Esophagus squamous epithelium (tissue), 5 donors: ENCODE measurements around the gene AQP5. TPM values are rescaled to one million over a fixed set of nuclear protein-coding genes. Genes with fewer than 3 reads are reported as not detected.
A peak's percentile ranks its signal among the peaks of the same experiment; 100 is the strongest.

Experiments used
- DNase-seq: peaks from one replicate; lab custom pipeline; 2025; lab: John Stamatoyannopoulos, UW
- H3K27ac ChIP-seq, 4 donors: fragments of 200-600 bp; sonication (generic); one replicate each; pipeline ENCODE4 v1.5.1; 2016 to 2019; ENCODE audit warnings: mild to moderate bottlenecking in 1 of 4
- H3K27me3 ChIP-seq, 4 donors: fragments of 200-600 bp; sonication (generic); 1 replicate in 3 of 4; 2 replicates in 1 of 4; pipeline versions ENCODE4 v1.5.1 to v1.6.0; 2017 to 2021; ENCODE audit warnings: antibody characterized with exemption in 1 of 4
- H3K36me3 ChIP-seq, 3 donors: fragments of 200-600 bp; sonication (generic); one replicate each; pipeline ENCODE4 v1.5.1; 2016 to 2019
- H3K4me1 ChIP-seq, 3 donors: fragments of 200-600 bp; sonication (generic); one replicate each; pipeline ENCODE4 v1.5.1; 2017 to 2019
- H3K4me3 ChIP-seq, 4 donors: fragments of 200-600 bp; sonication (generic); 1 replicate in 3 of 4; 2 replicates in 1 of 4; pipeline ENCODE4 v1.5.1; 2016 to 2019; ENCODE audit warnings: mild to moderate bottlenecking in 2 of 4, moderate library complexity in 1 of 4
- H3K9me3 ChIP-seq, 3 donors: fragments of 200-600 bp; sonication (generic); one replicate each; pipeline ENCODE4 v1.5.1; 2016 to 2019
- CTCF ChIP-seq, 6 experiments: fragments of 450-650 bp in 4 of 6; fragments of 200-600 bp in 2 of 6; sonication (generic) in 2 of 6; IDR thresholded peaks; one replicate each; pipeline ENCODE4 v1.5.1; 2016 to 2019; ENCODE audit warnings: antibody characterized with exemption in 6 of 6, mild to moderate bottlenecking in 4 of 6, moderate library complexity in 4 of 6
- POLR2A ChIP-seq, 4 donors: fragments of 450-650 bp; IDR thresholded peaks; one replicate each; pipeline ENCODE4 v1.6.1; 2017; ENCODE audit warnings: antibody characterized with exemption in 4 of 4, mild to moderate bottlenecking in 4 of 4, moderate library complexity in 3 of 4
- WGBS, 2 donors: methylation state at CpG; one replicate each; pipeline ENCODE4 v1.1.5; 2018; 5-methylcytosine and 5-hydroxymethylcytosine counted together
- intact Hi-C: fragments of 100-400 bp; cut with DNase I; formaldehyde crosslinking; loops from one replicate; pipeline ENCODE4 v1.15.0; 2022
- total RNA-seq, 4 donors: library from RNA; depleted of rRNA; stranded (reverse); fragments of >200 nt; gene quantifications; one replicate each; pipeline ENCODE4 v1.1.0, GENCODE V29; 2016
- donor health status: DM: yes; HTN: yes; CAD: no.

AQP5 gene
- total RNA-seq, 4 donors from 2014 or later, result 4.7 to 42.2 (median 18.6) TPM

GRCh38 chr12:49925433-49926204 is 36.1 kb upstream of the AQP5 start:
- no peak for DNase-seq
- no peak for TF ChIP-seq CTCF (IDR thresholded peaks at IDR 0.05)
- TF ChIP-seq POLR2A (IDR thresholded peaks at IDR 0.05), result no peak

DNA sequence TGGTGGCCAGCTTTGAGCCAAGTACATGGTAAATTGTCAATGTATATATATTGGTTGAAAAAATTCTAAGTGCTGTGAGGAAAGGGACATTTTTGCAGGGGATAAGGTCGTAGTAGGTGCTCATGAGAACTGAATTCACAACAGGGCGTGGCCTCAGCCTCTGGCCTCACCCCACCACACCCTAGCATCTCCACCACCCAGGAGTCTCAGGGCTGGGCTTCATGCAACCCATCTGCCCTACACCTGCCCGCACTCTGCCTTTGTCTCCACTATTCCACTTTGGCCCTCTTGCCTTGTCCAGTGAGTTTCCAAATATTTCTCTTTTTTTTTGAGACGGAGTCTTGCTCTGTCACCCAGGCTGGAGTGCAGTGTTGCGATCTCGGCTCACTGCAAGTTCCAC is 33.2 kb upstream of the AQP5 start:
- TF ChIP-seq CTCF (IDR thresholded peaks at IDR 0.05), result no peak
- TF ChIP-seq POLR2A (IDR thresholded peaks at IDR 0.05), result no peak
- no peaks in the 10 kb centered on the region for H3K9me3 ChIP-seq
- WGBS, 2 donors, result 86 to 88% methylated on average over 6 of the region's 6 CpGs
- intact Hi-C loops, result no loop called here
- H3K27me3 ChIP-seq, result no peaks in the 10 kb centered on the region
- no peak overlapping the region for H3K4me3 ChIP-seq
- no peak overlapping the region for H3K27ac ChIP-seq
- DNase-seq, result no peak
- peaks cover 3 to 62% (median 13%) of the 10 kb centered on the region in 3 donors for H3K4me1 ChIP-seq
- H3K36me3 ChIP-seq, result no peaks in the 10 kb centered on the region

More at GRCh38 chr12:49925433-49926204, 36.1 kb upstream of the AQP5 start:
- intact Hi-C loops, result no loop called here
- WGBS, 2 donors, result 91 to 93% methylated on average over 9 to 10 of the region's 11 CpGs
- Histone ChIP-seq H3K36me3 (no peaks in the 10 kb centered on the region), H3K27me3 (no peaks in the 10 kb centered on the region), H3K4me3 (no peak overlapping the region), H3K27ac (no peak overlapping the region), H3K9me3 (no peaks in the 10 kb centered on the region), H3K4me1 (peaks cover under 1 to 61% (median 8%) of the 10 kb centered on the region in 3 donors)

DNA sequence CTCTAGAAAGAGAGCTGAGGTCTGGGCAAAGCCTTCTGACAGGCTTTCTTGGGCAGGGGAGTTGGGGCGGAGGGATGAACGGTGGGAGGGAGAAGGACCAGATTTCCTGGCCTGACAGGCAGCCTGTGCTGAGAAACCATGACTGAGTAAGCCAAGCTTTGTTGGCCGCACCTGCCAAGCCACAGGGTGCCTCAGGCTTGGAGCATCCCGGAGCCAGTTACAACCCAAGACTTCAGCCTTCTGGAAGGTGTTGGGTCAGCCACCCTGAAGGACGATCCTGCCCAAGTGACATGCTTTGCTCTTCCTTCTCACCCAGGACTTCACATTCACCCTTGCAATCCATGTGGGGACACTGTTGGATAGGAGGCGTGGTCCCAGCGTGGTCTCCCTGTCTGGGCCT is 32.1 kb upstream of the AQP5 start:
- H3K9me3 ChIP-seq, result no peaks in the 10 kb centered on the region
- DNase-seq, result no peak
- 64 to 75% methylated on average over 1 to 5 of the region's 7 CpGs for WGBS, 2 donors
- H3K4me3 ChIP-seq, result no peak overlapping the region
- H3K27ac ChIP-seq, result peak overlapping the region in 1 of 4 donors; percentile 3
- intact Hi-C loops, result no loop called here
- H3K36me3 ChIP-seq, result no peaks in the 10 kb centered on the region
- TF ChIP-seq CTCF (IDR thresholded peaks at IDR 0.05) (no peak), POLR2A (IDR thresholded peaks at IDR 0.05) (no peak)
- H3K4me1 ChIP-seq, result peaks cover 3 to 67% (median 13%) of the 10 kb centered on the region in 3 donors
- H3K27me3 ChIP-seq, result no peaks in the 10 kb centered on the region

DNA sequence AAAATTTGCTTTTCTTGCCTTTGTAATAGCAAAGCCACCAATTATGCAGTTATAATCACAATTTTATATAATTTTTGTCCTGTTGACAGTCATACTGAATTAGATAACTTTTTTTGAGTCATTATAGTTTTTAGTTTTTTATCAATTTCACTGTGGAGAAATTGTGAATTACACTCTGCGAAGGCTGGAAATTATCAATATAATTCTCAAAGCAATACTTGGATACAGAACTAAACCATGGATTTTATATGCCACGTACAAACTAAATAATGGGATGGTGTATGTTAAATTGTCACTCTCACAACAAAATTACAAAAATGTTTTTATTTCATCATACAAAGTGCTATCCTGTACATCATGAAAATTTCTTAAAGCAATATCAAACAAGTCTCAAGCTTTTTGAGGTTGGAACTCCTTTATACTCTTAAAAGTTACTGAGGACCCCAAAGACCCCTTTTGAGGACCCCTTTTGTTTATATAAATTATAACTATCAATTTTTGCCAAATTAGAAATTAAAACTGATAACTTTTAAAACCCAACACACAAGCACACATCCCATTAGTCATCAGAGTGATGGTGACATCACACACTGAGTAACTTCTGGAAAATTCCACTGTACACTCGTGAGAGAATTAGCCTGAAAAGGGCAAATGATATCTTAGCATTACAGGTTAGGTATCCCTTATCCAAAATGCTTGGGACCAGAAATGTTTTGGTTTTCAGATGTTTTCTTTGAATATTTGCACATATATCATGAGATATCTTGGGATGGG is 31.0 kb upstream of the AQP5 start:
- no peak overlapping the region for H3K4me3 ChIP-seq
- TF ChIP-seq POLR2A (IDR thresholded peaks at IDR 0.05) (no peak), CTCF (IDR thresholded peaks at IDR 0.05) (peak in 3 of 6 experiments; percentile 6 to 37 (median 34))
- no peaks in the 10 kb centered on the region for H3K9me3 ChIP-seq
- 52 to 64% methylated on average over 3 of the region's 3 CpGs for WGBS, 2 donors
- intact Hi-C loops, result no loop called here
- H3K27ac ChIP-seq, result peak overlapping the region in 2 of 4 donors; percentile 73 to 81
- H3K36me3 ChIP-seq, result no peaks in the 10 kb centered on the region
- DNase-seq, result no peak
- no peaks in the 10 kb centered on the region for H3K27me3 ChIP-seq
- peaks cover 3 to 63% (median 13%) of the 10 kb centered on the region in 3 donors for H3K4me1 ChIP-seq

GRCh38 chr12:49932023-49932422 is 29.6 kb upstream of the AQP5 start:
- Histone ChIP-seq H3K9me3 (no peaks in the 10 kb centered on the region), H3K4me3 (no peak overlapping the region), H3K4me1 (peaks cover 3 to 73% (median 13%) of the 10 kb centered on the region in 3 donors), H3K36me3 (no peaks in the 10 kb centered on the region), H3K27me3 (no peaks in the 10 kb centered on the region), H3K27ac (peak overlapping the region in 3 of 4 donors; percentile 53 to 81 (median 73))
- TF ChIP-seq POLR2A (IDR thresholded peaks at IDR 0.05) (no peak), CTCF (IDR thresholded peaks at IDR 0.05) (no peak)
- WGBS, 2 donors, result 72 to 80% methylated on average over 5 to 7 of the region's 7 CpGs
- intact Hi-C loops, result no loop called here
- no peak for DNase-seq
